Activated T-helper 1 cell treated with Interleukin-2 at 50 U/mL for 16 hours (primary cell): ENCODE data around the gene NT5C2.
A peak's percentile ranks its signal among the peaks of the same experiment; 100 is the strongest.
"Not testable (repeated sequence)": the region's sequence is repeated elsewhere in the genome, so short reads cannot be mapped to it uniquely, and the experiment has no call there.

ENCODE experiments used
- DNase-seq: peaks from one replicate; pipeline ENCODE4 v3.0.0-alpha.2; 2020; ENCODE audit warnings: low read depth

The NT5C2 gene

DNA sequence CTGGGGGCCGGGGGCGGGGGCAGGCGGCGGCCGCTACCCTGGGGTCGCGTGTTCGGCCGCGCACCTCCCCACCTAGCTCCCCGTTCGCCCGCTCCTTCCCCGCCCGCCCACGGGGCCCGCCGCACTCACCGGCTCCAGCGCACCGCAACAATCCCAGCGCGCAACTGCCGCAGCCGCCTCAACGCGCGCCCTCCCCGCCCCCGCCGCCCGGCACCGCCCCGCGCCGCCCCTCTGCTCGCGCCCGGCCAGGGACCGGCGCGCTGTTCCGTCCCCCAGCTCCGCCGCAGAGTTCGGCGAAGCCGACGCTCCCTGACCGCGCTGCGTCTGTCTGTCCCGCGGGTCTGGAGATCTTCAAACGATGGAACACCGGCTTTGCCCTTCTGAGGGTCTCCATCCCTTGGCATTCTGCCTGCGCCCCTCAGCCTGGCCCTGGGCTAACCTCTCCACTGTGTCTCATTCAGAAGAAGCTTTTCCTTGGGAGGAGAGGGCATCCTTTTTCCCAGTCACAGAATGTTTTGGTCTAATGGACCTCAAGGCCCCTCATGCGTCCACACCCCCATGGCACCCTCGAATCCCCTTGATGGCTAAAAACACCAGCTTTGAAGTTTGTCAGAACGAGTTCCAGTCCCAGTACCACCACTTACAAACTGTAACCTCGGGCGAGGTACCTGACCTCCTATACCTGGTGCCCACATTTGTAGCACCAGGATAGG lies at the start of gene NT5C2:
Gene NT5C2, minus strand, starts transcription at position 166 of the 713 bp plus-strand sequence. CDS start 18,314 bp downstream, outside the sequence.
- DNase-seq: peak; percentile 68

DNA sequence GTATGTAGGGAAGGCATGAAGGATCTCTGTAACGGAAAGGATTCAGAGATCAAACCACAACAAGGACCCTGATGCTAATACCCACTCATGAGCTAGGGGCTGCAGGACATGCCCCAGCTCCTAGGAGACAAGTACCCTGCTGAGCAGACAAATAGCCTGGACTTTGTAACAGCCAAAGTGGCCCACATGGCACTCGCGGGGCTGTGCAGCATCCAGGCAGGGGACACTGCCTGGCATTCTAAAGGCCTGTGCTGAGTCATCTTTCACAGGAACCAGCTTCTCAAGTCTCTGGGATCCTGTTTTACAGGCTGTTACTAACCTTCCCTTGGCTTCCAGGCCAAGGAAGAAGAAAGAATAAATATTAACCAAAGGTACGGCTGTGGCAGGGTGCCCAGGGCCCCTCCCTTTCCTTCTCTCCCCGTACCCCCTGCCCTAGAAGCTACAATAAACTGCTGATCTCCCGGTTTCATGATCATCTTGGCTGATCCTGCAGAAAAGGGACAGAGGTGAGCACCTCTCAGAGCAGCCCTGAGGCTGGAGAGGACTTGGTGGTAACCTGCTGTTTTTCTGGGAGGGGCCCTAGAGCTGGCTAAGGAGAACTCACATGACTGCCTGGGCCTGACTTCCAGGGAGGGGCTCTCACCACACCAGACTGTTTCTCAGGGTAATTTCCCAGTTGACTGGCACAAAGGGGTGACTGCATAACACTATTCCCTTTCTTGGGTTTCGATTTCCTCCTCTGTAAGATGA lies 48.4 kb upstream of the NT5C2 start:
- no peak for DNase-seq

DNA sequence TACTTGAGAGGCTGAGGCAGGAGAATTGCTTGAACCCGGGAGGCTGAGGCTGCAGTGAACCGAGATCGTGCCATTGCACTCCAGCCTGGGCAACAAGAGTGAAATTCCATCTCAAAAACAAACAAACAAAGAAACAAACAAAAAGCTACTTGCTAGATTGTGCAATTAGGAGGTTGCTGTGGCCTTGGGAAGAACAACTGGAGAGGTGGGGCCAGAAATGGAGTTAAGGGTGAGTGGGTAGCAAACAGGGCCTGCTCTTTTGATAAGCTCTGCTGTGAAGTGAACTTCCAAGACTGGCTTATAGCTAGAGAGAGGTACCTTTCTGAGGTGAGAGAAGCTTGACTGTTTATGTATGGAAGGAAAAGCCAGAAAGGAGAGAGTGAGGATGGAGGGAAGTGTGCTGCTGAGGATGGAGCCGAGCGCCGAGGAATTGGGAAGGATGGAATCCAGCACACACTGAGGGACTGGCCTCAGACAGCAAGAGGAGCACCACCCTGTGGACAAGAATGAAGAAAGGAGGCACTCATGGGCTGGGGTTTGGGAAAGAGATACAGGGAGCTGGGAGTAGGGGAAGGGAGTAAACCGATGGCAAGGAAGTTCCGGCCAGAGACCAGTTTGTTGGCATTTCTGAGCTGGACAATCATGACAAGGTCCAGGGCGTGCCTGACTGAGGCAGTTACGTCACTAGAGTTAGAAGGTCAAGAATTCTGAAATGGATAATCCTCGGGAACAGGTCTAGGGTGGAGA lies 45.6 kb upstream of the NT5C2 start:
- no peak for DNase-seq

DNA sequence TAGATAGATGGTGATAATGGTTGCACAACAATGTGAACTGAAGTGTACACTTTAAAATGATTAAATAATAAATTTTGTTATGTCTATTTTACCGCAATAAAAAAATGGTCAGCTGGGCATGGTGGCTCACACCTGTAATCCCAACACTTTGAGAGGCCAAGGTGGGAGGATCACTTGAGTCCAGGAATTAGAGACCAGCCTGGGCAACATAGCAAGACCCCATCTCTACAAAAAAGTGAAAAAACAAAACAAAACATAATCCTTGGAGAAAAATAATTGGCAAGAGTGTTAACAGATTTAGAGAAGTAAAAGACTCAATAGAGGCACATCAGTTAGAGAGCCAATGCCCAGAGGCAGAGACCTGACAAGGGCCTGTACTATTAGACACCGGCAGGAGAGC lies 42.7 kb upstream of the NT5C2 start:
- no peak for DNase-seq

DNA sequence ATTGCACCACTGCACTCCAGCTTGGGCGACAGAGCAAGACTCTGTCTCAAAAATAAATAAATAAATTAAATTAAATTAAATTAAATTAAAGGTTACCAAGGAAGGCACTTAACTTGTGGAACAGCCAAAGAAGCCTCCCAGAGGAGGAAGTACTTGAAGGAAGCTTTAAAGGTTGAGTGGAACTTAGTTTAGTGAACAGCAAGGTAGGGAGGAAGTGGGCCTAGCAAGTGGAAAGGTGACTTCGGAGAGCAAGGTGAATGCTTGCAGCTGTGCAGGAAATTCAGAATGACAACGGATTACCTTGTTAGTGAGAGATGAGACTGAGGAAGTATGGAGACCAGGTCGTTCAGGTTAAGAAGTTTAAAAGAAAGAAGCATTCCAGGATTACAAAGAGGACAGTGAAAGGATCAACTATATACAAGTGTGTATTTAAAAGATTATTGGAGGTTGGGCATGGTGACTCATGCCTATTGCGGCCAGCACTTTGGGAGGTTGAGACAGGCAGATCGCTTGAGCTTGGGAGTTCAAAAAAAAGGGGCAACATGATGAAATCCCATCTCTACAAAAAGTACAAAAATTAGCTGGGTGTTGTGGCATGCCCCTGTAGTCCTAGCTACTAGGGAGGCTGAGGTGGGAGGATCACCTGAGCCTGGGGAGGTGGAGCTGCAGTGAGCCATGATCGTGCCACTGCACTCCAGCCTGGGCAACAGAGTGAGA lies 39.9 kb upstream of the NT5C2 start:
- no peak for DNase-seq

DNA sequence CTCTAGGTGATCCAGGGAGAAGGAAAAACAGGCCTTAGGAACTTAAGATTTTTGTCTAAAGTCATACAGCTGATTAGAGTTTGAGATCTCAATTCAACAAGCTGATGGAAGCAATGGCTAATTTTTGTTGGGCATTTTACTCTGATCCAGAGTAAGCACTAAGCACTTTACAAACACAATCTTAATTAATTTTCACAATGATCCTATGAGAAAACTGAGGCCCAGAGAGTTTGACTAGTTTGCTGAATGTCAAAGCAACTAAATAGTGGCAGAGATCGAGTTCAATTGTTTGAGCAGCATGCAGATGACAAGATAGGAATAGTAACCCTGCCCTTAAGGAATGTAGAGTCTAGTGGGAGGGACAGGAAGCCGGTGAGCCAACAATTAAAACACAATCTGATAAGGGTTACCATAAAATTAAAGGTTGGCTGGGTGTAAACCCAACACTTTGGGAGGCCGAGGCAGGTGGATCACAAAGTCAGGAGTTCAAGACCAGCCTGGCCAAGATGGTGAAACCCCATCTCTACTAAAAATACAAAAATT lies 39.1 kb upstream of the NT5C2 start:
- DNase-seq: no peak

DNA sequence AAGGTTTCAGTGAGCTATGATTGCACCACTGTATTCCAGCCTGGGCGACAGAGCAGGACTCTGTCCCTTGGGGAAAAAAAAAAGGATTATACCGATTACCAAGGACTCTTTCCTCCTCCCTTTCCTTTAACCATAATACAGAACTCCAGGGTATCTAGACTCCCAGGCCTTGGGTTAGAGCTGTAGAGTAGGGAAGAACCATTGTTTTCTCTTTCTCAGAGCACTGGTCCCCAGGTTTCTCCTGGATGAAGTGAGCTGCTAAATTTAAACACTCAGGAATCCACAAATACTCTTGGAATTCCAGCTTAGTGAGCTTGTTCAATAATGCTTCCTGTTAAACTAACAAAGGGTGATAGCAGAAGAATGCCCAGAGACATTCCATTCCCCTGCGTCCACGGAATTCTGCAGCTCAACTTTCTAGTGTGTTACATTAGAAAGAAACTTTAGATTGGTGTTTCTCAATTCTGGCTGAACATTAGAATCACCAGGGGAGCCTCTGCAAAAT lies 38.0 kb upstream of the NT5C2 start:
- no peak for DNase-seq

DNA sequence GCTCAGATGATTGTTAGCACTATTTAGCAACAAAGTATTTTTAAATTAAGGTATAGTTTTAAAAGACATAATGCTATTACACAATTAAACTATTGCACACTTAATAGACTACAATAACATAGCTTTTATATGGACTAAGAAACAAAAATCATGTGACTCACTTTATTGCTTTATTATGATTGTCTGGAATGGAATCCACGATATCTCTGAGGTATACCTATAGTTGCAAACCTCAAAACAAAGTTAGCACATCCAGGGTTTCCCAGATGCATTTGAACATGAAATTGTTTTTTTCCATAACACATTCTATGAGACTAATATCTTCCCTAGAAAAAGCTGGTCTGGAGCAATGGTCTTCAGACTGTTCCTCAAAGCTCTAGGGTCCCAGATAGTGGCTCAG lies 34.3 kb upstream of the NT5C2 start:
- no peak for DNase-seq

DNA sequence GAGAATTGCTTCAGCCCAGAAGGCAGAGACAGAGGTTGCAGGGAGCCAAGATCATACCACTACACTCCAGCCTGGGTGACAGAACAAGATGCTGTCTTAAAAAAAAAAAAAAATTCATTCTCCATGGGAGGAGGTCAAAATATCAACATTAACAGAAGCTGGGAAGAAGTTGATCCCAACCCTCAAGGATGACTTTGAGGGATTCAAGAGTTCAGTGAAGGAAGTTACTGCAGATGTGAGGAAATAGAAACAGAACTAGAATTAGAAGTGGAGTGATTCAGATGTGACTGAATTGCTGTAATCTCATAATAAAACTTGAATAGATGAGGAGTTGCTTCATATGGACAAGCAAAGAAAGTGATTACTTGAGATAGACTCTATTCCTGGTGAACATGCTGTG lies 32.9 kb upstream of the NT5C2 start:
- DNase-seq: no peak

DNA sequence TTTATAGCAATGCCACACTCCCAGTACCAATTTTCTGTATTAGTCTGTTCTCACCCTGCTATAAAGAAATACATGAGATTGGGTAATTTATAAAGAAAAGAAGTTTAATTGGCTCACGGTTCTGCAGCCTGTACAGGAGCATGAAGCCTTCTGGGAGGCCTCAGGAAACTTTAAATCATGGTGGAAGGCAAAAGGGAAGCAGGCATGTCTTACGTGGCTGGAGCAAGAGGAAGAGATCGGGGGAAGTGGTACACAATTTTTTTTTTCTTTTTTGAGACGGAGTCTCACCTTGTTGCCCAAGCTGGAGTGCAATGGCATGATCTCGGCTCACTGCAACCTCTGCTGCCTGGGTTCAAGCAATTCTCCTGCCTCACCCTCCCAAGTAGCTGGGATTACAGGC lies 31.6 kb upstream of the NT5C2 start:
- DNase-seq: not testable (repeated sequence)

DNA sequence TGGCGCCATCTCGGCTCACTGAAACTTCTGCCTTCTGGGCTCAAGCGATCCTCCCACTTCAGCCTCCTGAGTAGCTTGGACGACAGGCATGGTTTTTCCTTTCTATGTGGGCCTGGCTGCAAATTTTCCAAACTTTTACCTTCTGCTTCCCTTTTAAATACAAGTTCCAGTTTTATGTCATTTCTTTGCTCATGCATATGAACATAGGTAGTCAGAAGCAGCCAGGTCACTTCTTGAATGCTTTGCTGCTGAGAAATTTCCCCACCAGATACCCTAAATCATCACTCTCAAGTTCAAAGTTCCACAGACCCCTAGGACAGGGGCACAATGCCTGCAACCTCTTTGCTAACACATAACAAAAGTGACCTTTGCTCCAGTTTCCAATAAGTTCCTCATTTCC lies 31.1 kb upstream of the NT5C2 start:
- no peak for DNase-seq

DNA sequence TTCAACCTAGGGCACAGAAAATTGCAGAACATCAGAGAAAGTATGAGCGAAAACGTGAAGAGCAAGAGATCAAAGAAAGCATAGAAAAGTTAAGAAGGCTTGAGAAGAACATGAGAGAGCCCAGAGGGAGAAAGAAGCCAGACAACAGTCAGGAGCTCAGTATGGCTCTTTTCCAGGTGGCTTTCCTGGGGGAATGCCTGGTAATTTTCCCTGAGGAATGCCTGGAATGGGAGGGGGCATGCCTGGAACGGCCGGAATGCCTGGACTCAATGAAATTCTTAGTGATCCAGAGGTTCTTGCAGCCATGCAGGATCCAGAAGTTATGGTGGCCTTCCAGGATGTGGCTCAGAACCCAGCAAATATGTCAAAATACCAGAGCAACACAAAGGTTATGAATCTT lies 23.3 kb upstream of the NT5C2 start:
- not testable (repeated sequence) for DNase-seq

DNA sequence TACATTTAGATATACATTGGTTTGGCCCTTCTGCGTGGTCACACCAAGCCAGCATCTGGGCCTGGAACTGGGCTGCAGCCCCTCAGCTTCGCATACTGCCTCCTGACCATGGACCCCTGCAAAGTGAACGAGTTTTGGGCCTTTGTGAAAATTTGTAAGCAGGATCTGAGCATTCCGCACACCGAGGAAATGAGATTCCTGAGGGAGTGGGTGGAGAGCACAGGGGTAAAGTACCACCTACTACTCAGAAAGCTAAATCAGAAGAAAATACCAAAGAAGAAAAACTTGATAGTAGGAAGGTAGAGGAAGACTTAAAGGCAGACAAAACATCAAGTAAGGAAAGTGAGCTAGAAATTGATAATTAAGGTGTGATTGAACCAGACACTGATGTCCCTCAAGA lies 22.5 kb upstream of the NT5C2 start:
- DNase-seq: no peak

DNA sequence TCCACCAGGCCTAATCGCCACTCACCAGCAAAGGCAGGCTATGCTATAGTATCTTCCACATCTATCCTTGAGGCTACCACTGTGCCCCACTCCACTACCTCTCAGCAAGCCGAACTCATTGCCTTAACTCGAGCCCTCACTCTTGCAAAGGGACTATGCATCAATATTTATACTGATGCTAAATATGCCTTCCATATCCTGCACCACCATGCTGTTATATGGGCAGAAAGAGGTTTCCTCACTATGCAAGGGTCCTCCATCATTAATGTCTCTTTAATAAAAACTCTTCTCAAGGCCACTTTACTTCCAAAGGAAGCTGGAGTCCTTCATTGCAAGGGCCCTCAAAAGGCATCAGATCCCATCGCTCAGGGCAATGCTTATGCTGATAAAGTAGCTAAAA lies 17.2 kb upstream of the NT5C2 start:
- DNase-seq: not testable (repeated sequence)

DNA sequence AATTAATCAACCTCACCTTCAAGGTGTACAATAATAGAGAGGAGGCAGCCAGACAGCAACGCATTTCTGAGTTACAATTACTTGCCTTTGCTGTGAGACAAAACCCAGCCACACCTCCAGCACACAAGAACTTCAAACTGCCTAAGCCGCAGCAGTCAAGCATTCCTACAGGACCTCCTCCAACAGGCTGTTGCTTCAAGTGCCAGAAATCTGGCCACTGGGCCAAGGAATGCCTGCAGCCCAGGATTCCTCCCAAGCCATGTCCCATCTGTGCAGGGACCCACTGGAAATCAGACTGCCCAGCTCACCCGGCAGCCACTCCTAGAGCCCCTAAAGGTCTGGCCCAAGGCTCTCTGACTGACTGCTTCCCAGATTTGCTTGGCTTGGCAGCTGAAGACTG lies 14.6 kb upstream of the NT5C2 start:
- not testable (repeated sequence) for DNase-seq

DNA sequence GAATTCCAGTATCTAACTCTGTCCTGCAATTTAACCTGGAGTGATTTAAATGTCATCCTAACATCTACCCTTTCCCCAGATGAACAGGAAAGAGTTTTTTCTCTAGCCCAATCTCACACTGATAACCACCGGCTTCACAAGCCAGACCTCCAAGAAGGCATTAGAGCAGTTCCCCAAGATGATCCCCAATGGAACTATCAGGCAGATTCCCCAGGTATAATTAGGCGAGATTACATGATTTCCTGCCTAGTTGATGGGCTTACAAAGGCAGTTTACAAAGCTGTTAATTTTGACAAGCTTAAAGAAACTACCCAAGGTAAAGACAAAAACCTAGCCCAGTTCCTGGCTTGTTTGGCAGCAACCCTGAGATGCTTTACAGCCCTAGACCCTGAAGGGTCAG lies 14.1 kb upstream of the NT5C2 start:
- no peak for DNase-seq

DNA sequence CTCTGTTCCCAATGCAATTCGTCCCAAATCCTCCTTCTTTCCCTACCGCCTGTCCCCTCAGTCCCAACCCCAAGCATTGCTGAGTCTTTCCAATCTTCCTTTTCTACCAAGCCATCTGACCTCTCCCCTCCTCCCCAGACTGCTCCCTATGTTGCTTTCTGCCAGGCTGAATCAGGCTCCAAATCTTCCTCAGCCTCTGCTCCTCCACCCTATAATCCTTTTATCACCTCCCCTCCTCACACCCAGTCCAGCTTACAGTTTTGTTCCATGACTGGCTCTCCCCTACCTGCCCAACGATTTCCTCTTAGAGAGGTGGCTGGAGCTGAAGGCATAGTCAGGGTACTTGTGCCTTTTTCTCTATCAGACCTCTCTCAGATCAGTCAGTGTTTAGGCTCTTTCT lies 13.6 kb upstream of the NT5C2 start:
- not testable (repeated sequence) for DNase-seq

DNA sequence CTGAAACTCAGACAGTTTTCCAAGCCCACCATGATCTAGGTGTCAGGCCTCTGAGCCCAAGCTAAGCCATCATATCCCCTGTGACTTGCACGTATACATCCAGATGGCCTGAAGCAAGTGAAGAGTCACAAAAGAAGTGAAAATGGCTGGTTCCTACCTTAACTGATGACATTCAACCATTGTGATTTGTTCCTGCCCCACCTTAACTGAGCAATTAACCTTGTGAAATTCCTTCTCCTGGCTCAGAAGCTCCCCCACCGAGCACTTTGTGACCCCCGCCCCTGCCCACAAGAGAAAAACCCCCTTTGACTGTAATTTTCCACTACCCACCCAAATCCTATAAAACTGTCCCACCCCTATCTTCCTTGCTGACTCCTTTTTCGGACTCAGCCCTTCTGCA lies 12.3 kb upstream of the NT5C2 start:
- DNase-seq: not testable (repeated sequence)

DNA sequence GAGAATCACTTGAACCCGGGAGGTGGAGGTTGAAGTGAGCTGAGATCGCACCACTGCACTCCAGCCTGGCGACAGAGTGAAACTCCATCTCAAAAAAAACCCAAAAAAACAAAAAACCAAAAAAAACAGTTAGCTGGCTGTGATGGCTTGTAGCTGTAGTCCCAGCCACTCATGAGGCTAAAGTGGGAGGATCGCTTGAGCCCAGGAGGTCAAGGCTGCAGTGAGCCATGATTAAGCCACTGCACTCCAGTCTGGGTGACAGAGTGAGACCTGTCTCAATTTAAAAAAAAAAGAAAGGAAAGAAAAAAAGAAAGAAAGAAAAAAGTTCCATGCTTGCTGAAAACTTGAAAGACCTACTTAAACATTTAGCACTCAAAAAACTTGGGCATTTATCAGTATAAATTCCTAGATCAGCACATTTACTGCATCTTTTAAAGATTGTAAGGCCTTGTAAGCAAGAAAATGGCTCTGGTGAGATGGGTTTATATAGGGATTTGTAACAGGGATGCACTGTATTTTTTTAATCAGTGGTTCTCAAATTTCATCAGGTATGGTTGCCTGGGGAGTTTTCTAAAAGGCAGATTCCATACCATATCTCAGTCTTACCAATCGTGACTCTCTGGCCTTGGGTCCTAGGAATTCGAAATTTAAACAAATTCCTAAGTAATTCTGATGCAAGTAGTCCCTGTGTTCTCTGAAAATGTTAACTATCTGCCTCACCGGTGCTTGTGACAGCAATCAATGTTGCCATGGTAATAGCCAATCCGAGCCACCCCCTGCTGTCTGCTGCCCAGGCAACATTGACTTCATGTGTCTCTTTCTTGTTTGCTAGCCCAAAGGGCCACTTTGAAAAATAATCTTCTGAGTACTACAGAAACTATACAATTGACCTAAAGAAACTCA lies 11.5 kb upstream of the NT5C2 start:
- no peak for DNase-seq

DNA sequence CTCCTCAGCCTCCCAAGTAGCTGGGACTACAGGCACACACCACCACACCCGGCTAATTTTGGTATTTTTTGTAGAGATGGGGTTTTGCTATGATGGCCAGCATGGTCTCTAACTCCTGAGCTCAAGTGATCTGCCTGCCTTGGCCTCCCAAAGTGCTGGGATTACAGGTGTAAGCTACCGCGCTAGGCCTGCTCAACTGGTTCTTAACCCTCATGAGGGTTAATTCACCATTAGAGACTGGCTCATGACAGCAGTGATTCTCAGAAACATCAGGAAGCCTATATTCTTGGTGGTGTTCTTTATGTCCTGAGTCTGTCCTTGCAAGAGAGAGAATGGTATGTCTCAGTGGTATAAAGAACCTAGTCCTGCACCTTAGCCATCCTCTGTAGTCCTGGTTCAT lies 10.4 kb upstream of the NT5C2 start:
- DNase-seq: no peak

DNA sequence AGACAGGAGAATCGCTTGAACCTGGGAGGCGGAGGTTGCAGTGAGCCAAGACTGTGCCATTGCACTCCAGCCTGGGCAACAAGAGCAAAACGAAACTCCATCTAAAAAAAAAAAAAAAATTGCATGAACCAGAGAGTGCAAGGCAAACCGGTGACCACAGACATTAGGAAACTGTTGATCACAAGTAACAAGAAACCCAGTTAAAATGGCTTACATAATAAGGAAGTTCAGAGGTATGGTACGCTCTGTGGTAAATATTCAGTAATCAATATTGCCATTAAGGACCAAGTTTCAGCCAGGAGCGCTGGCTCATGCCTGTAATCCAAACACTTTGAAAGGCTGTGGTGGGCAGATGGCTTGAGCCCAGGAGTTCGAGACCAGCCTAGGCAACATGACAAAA lies 9.2 kb upstream of the NT5C2 start:
- no peak for DNase-seq
